Retina (tissue), 1 donor: ENCODE results near the gene GP1BA.

Experiments used
- DNase-seq: peaks from one replicate; pipeline ENCODE4 v3.0.0-alpha.2; 2016

Gene GP1BA

DNA sequence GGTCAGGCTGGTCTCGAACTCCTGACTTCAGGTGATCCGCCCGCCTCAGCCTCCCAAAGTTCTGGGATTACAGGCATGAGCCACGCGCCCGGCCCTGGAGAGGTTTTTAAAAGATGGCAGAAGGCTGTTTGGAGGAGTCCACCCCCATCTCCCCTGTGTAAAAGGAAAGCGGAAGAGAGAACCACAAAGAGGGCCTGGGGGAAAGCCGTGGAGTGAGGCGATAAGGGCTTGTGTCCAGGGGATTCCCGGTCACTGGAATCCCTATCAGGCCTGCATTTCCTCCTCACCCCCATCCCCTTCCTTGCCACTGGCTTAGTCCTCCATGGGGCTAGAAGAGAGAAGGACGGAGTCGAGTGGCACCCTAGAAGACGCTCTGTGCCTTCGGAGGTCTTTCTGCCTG is at the start of gene GP1BA:
Gene GP1BA, plus strand, starts transcription at position 315 of the 400 bp plus-strand sequence. CDS start 328 bp downstream, outside the sequence.
- DNase-seq, result no peak

DNA sequence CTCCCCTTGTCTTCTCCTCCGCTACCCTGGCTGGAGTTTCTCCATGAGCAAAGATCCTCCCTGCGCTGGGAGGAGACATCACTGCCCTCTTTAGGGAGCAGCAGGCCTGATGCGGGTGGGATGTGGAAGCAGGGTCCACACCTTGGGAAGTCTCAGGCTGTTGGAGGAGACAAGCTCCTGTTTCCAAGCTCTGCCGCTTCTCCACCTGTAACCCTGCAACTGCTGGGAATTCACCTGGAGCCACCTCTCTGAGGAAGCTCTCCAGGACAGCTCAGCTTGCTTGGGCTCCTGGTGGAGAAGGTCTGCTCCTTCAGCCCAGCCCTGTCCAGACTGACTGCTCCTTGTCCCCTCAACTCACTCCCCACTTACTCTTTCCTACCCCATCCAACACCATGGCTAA is 47.6 kb upstream of the GP1BA start:
- DNase-seq, result no peak

DNA sequence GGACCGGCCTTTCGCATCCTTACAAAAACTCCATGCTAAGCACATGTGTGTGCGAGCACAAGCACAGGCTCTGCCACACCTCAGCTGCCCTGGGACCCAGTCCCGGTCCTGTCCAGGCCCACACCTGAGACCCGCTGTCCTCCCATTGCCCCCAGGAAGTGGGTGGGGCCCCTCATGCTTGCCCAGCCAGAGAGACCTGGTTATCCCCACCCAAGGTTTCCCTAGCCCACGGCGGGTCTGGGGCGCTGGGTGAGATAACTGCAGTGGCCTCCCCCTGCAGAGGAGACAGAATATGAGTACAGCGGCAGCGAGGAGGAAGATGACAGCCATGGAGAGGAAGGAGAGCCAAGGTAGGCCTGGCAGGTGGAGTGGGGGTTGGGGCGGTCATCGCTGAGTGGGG is 45.2 kb upstream of the GP1BA start:
- DNase-seq, result no peak

DNA sequence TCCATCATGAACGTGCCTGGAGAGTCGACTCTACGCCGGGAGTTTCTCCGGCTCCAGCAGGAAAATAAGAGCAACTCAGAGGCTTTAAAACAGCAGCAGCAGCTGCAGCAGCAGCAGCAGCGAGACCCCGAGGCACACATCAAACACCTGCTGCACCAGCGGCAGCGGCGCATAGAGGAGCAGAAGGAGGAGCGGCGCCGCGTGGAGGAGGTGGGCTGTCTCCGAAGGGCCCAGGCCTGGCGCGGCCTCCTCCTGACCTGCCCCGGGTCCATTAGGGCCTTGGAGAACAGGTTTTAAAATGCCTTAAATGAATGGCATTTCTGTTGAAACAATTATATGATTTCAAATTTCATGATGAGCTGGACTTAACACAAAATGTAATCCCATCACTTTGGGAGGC is 44.5 kb upstream of the GP1BA start:
- DNase-seq, result no peak

DNA sequence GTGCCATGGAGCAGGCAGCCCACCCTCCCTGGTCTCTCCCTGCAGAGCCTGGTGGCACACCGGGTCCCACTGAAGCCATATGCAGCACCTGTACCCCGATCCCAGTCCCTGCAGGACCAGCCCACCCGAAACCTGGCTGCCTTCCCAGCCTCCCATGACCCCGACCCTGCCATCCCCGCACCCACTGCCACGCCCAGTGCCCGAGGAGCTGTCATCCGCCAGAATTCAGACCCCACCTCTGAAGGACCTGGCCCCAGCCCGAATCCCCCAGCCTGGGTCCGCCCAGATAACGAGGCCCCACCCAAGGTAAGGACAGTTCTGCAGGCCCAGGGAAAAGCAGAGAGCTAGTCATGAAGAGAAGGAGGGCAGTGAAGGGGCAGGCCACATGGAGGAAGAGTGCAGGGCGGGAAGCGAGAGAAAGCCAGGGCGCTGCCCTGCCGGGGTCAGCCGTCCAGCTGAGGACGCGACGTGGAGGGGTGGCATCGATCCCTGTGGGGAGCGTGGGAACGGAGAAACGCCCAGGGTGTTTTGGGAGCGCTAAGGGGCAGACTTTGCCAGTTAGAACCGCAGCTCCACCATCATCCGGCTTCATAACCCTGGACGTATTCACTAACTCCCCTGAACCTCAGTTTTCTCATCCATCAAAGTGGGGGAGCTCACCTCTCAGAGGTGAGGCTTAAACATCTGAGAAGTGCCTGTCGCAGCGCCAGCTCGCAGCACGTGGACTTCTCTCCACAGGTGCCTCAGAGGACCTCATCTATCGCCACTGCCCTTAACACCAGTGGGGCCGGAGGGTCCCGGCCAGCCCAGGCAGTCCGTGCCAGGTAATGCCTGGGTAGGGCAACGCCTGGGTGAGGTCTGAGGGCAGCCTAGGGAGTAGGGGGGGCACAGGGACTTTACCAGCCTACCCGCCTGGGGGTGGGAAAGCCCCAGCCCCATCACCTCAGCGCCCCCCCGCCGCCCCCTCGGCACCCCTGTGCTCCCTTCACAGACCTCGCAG is 40.4 kb upstream of the GP1BA start:
- no peak for DNase-seq

DNA sequence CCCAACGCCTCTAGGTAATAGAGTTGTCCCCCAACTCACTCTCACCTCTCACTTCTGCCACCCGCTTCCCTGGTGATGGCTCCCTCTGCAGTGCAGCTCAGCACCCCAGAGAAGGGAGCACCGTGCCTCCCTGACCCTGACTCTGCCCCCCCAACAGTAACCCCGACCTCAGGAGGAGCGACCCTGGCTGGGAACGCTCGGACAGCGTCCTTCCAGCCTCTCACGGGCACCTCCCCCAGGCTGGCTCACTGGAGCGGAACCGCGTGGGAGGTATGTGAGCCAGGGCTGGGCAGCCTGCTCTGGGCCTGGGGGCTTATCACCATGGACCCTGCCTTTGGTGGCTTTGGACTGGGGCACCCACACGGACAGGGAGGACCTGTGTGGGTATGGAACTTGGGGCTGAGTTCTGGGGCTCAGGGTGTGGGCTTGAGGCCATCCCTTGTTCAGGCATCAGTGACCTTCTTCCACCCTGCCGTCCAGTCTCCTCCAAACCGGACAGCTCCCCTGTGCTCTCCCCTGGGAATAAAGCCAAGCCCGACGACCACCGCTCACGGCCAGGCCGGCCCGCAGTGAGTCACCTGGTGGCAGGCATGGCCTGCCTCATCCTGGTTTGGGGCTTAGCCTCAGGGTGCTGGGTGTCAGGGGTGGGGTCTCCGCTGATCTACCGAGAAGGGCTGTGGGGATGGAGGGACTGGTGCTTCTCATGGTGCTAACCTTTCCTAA is 39.4 kb upstream of the GP1BA start:
- DNase-seq, result no peak

DNA sequence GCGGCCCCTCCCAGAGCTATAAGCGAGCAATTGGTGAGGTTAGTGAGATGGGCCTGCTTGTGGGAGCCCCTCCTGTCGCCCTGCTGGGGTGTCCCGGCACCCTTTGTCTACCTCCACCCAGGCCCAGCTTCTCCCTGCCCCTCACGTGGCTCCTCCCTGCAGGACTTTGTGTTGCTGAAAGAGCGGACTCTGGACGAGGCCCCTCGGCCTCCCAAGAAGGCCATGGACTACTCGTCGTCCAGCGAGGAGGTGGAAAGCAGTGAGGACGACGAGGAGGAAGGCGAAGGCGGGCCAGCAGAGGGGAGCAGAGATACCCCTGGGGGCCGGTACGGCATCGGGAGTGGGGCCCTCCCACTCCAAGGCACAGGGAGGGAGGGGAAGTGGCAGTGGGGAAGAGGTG is 38.8 kb upstream of the GP1BA start:
- DNase-seq, result no peak

DNA sequence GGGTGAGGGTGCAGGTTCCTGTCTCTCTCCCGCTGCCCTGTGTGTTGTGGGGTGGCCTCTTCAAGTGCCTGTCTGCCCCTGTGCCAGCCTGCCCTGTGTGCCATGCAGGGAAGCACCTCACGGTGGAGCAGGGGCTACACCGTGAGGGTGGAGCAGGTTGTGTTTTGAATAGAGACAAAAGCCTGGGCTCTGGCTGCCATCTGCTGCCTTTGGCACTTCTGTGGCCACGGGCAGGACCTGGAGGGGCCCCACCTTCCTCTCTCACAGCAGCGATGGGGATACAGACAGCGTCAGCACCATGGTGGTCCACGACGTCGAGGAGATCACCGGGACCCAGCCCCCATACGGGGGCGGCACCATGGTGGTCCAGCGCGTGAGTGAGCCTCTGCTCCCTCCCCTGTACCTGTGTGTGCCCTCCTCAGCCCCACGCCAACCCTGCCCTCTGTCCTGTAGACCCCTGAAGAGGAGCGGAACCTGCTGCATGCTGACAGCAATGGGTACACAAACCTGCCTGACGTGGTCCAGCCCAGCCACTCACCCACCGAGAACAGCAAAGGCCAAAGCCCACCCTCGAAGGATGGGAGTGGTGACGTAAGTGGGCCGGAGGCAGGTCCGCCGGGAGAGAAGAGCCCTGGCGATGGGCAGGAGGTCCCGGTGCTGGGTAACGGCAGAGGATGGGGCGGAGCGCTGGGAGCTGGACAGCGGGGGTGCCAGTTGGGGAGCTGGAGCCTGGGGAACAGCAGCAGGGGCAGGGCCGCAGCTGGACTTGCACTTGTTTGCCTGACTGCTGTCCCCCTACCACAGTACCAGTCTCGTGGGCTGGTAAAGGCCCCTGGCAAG is 38.1 kb upstream of the GP1BA start:
- DNase-seq, result no peak

DNA sequence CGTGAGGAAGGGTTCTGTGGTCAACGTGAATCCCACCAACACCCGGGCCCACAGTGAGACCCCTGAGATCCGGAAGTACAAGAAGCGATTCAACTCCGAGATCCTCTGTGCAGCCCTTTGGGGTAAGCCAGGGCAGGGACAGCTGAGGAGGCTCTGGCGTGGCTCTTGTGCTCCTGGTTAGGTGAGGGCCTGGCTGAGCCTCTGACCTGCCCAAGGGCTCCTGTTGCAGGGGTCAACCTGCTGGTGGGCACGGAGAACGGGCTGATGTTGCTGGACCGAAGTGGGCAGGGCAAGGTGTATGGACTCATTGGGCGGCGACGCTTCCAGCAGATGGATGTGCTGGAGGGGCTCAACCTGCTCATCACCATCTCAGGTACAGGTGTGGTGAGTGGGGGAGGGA is 37.0 kb upstream of the GP1BA start:
- DNase-seq, result no peak

DNA sequence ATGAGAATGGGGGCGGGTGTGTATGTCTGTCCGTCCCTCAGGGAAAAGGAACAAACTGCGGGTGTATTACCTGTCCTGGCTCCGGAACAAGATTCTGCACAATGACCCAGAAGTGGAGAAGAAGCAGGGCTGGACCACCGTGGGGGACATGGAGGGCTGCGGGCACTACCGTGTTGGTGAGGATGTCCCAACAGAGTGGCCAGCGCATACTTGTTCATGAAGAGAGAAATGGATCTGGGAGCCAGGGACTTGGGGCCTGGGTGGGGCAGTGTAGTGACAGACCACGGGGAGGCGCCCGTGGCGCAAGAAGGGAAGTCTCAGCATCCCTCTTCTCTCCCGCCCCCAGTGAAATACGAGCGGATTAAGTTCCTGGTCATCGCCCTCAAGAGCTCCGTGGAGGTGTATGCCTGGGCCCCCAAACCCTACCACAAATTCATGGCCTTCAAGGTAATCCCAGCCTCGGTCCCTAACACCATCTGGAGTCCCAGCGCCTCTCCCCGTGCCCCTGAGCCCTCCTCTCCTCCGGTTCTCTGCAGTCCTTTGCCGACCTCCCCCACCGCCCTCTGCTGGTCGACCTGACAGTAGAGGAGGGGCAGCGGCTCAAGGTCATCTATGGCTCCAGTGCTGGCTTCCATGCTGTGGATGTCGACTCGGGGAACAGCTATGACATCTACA is 36.3 kb upstream of the GP1BA start:
- no peak for DNase-seq

DNA sequence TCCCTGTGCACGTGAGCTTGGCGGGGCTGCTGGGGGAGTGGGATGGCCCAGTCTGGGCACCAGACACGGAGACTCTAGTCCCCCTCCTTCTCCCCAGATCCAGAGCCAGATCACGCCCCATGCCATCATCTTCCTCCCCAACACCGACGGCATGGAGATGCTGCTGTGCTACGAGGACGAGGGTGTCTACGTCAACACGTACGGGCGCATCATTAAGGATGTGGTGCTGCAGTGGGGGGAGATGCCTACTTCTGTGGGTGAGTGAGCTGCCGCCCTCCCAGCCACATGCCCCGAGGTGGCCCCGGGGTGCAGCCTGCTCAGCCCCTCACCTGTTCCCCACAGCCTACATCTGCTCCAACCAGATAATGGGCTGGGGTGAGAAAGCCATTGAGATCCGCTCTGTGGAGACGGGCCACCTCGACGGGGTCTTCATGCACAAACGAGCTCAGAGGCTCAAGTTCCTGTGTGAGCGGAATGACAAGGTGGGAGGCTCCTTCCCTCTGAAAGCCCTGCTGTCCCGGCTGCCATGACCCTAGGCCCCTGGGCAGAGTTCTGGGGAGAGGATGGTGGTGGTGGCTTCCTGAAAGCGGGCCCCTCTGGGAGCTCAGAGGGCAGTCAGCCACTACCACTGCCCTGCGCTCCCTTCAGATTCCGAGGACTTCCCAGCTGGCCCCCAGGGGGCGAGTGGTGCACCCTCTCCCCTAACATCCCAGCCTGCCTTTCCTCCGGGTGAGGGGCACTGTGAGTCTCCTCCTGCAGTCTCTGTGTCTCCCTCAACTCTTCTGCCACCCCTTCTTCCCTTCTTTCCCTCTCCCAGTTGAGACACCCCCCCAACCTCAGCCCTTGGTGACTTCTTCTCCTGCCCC is 35.5 kb upstream of the GP1BA start:
- DNase-seq, result no peak

DNA sequence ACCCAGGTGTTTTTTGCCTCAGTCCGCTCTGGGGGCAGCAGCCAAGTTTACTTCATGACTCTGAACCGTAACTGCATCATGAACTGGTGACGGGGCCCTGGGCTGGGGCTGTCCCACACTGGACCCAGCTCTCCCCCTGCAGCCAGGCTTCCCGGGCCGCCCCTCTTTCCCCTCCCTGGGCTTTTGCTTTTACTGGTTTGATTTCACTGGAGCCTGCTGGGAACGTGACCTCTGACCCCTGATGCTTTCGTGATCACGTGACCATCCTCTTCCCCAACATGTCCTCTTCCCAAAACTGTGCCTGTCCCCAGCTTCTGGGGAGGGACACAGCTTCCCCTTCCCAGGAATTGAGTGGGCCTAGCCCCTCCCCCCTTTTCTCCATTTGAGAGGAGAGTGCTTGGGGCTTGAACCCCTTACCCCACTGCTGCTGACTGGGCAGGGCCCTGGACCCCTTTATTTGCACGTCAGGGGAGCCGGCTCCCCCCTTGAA is 34.8 kb upstream of the GP1BA start:
- DNase-seq, result no peak

DNA sequence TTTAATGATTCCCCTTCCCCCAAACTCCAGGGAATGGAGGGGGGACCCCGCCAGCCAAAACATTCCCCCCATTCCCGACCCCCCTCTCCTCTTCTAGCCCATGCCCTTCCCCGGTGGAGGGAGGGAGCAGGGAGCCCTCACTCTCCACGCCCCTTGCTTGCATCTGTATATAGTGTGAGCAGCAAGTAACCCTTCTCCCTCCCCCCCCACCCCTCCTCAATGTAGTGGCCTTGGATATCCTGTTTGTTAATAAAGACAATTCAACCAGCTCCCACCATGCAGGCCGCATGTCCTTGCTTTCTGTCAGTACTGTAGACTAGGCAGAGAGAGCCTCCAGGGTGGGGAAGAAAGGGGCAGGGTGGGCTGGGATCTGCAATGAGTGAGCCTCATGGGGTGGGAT is 34.3 kb upstream of the GP1BA start:
- no peak for DNase-seq

DNA sequence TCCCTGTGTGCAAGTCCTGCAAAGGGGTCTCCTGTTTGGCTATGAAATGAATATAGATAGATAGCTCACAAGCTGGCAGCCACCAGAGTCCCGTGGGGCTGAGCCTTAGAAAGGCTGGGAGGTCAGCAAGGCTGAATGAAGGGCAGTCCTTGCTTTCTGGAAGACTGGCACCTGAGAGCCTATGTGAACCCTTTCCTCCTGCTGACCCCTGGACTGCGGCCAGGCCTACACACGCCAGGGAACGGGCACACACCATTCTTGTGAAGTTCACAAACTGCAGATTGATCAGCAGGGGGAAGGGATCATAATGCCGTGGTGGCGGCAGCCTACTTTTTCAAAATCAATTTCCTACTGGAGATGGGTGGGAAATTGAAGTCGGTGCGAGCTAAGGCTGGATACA is 33.7 kb upstream of the GP1BA start:
- peak; percentile 27 for DNase-seq

DNA sequence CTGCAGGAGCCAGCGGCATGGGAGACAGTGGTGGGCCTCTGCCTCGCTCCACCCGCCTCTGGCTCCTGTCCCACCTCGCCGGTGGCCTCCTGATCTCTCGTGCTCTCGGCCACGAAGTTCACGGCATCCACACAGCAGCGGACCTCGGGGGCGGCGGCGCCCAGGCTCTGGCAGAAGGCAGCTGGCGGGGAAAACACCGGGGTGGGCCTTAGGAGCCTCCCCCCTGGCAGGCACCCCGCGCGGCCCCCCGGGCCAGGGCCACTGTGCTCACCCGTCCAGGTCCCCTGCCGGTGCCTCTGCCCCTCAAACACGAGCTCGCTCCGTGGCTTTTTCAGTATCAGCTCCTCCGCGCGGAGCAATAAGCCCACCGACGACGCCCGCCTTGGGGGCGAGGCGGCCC is 33.1 kb upstream of the GP1BA start:
- DNase-seq, result no peak

DNA sequence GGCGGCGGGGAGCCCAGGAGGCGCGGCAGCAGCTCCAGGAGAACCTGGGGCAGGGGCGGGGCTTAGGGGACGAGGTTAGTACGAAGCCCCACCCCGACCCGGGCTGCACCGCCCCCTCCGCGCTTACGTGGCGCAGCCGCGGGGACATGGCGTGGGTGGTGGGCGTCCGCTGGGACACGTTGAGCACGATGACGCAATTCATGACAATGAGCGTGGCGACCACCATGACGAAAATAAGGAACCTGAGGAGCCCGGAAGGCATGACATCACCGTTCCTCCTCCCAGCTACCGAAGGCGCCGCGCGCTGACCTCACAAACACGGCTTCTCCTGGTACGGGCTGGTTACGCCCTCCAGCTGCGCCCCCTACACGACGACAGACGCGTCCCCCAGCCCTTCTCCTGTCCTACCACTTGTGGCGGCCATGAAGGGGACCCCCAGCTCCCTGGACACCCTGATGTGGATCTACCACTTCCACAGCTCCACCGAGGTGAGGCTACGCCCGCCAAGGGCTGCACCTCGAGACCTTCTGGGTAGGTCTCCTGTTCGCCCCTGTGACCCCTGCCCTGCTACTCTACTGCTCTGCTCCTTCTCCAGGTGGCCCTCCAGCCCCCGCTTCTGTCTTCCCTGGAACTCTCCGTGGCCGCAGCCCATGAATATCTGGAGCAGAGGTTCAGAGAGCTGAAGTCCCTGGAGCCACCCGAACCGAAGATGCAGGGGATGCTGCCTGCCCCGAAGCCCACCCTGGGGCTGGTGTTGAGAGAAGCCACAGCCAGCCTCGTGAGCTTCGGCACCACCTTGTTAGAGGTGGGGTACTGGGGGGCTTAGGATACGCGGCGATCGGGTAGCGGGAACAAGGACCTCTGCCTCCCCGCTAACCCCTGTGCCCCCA is 32.5 kb upstream of the GP1BA start, which contains the start of gene C17orf107:
Gene C17orf107, plus strand, starts transcription at position 196 of the 890 bp plus-strand sequence. Its CDS starts 227 bp downstream, at position 423.
- peak; percentile 77 for DNase-seq

DNA sequence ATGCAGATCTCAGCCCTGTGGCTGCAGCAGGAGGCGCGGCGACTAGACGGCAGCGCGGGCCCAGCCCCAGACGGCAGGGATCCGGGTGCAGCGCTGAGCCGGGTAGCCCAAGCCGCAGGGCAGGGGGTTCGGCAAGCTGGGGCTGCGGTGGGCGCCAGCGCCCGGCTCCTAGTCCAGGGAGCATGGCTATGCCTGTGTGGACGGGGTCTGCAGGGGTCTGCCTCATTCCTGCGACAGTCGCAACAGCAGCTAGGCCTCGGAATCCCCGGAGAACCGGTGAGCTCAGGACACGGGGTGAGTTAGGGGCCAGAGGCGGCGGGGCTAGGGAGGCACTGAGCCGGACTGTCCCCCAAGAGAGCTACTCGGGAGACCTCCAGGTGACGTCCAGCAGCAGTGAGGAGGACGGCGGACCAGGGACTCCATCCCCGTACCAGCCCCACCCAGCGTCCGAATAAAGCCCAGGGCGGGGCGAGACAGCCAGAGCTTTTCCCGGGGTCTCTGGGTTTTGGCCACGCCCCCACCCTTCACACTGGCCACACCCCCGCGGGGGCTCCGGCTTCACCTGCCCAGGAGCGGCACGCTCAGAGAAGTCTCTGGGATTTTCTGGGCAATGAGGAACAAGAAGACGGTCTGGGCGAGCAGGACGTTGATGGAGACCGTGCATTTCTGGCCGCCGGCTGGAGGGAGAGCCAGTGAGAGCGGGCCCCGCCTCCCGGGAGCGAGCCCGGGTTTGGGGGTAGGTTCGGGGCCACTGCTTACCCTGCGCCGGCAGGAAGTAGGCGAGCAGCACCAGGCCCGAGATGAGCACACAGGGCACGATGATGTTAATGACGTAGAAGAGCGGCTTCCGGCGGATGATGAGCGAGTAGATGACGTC is 31.6 kb upstream of the GP1BA start:
- peak; percentile 80 for DNase-seq

DNA sequence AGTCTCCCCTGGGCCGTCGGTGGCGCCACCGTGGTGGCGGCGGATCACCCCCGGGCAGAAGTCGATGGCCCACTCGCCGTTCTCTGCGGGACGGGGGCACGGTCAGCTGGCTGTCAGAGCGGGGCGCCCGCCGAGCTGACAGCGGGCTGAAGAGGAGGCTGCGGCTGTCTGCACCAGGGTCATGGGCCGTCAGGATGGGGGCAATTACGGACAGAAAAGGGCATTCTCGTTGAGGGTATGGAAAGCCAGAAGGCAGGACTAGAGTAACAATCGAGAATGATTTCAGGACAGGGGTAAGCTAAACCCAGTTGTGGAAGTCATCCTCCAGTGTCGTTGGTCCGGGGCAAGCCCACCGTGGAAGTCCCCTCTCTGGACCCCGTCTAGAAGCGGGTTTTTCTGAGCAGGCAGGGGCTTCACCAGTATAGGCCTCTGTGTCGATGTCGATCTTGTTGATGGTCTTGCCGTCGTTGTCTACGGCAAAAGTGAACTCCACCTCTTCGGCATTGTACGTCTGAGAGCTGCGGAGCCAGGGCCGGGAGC is 30.9 kb upstream of the GP1BA start:
- DNase-seq, result no peak
